H1 (cell line): ENCODE measurements around the gene FOXL1. TPM values are rescaled to one million over a fixed set of nuclear protein-coding genes. Genes with fewer than 3 reads are reported as not detected.

Experiments used
- CTCF ChIA-PET: fragments of 300-600 bp; sonication (Branson Sonifier 250); formaldehyde crosslinking; loops from one replicate; lab custom pipeline; 2021; ENCODE audit not compliant: partially characterized antibody; lab: Charles Lee
- POLR2A ChIA-PET: fragments of 300-600 bp; sonication (Branson Sonifier 250); formaldehyde crosslinking; loops from one replicate; lab custom pipeline; 2021; ENCODE audit warnings: inconsistent platforms; ENCODE audit not compliant: partially characterized antibody; lab: Charles Lee
- DNase-seq, 2 experiments: peaks; one replicate each; pipeline versions ENCODE4 v3.0.0 to v3.0.0-alpha.2; 2010 to 2022; ENCODE audit warnings: low spot score in 2 of 2, low read depth in 1 of 2, mixed read lengths in 1 of 2
- FAIRE-seq: peaks from 2 replicates; lab custom pipeline; 2011; peaks lifted over from hg19 to GRCh38; lab: Jason Lieb, UNC
- H2AFZ ChIP-seq: 2 replicates; pipeline ENCODE4 v1.8.1; 2012; ENCODE audit warnings: low read length, inconsistent platforms
- H2AK5ac ChIP-seq: 2 replicates; pipeline ENCODE4 v1.6.1; 2013; ENCODE audit warnings: low read depth, low read length
- H2BK120ac ChIP-seq: replicated peaks from 2 replicates; pipeline ENCODE3; 2013; ENCODE audit warnings: low read depth, low read length, inconsistent platforms
- H2BK12ac ChIP-seq: 2 replicates; pipeline ENCODE4 v1.6.1; 2013; ENCODE audit warnings: low read depth, low read length
- H2BK15ac ChIP-seq: 2 replicates; pipeline ENCODE4 v1.6.1; 2013; ENCODE audit warnings: low read length
- H2BK20ac ChIP-seq: 2 replicates; pipeline ENCODE4 v1.6.1; 2013; ENCODE audit warnings: low read length
- H2BK5ac ChIP-seq: 2 replicates; pipeline ENCODE4 v1.6.1; 2013; ENCODE audit warnings: low read depth, low read length
- H3K14ac ChIP-seq: 2 replicates; pipeline ENCODE4 v1.6.1; 2013; ENCODE audit warnings: inconsistent platforms; ENCODE audit not compliant: insufficient read length
- H3K18ac ChIP-seq: 2 replicates; pipeline ENCODE4 v1.6.1; 2013; ENCODE audit warnings: low read length; ENCODE audit errors: extremely low read depth
- H3K23ac ChIP-seq: 2 replicates; pipeline ENCODE4 v1.6.1; 2013; ENCODE audit warnings: inconsistent platforms; ENCODE audit not compliant: insufficient read length
- H3K23me2 ChIP-seq: 2 replicates; pipeline ENCODE4 v1.6.1; 2013; ENCODE audit warnings: low read depth, low read length
- H3K27ac ChIP-seq: 2 replicates; pipeline ENCODE4 v1.6.1; 2011; ENCODE audit warnings: low read depth, low read length, inconsistent platforms
- H3K27me3 ChIP-seq, 4 experiments: replicated peaks in 1 of 4; 1 replicate in 1 of 4; 2 replicates in 3 of 4; pipeline versions ENCODE4 v1.6.1 to v1.8.1; 2011 to 2013; ENCODE audit warnings: low read length in 3 of 4, mild to moderate bottlenecking in 3 of 4, inconsistent platforms in 2 of 4, mixed read lengths in 2 of 4, moderate library complexity in 1 of 4; ENCODE audit not compliant: control insufficient read depth in 3 of 4, insufficient read depth in 3 of 4; ENCODE audit errors: extremely low read depth in 1 of 4
- H3K36me3 ChIP-seq, 4 experiments: 2 replicates each; pipeline versions ENCODE4 v1.6.1 to v1.8.1; 2011 to 2013; ENCODE audit warnings: mild to moderate bottlenecking in 4 of 4, low read length in 3 of 4, moderate library complexity in 2 of 4, control low read depth in 1 of 4, inconsistent platforms in 1 of 4; ENCODE audit not compliant: insufficient read depth in 4 of 4, control insufficient read depth in 2 of 4
- H3K4ac ChIP-seq: replicated peaks from 2 replicates; pipeline ENCODE3; 2013; ENCODE audit warnings: low read length, low read depth, mixed read lengths, inconsistent platforms; ENCODE audit not compliant: insufficient read length
- H3K4me1 ChIP-seq, 4 experiments: replicated peaks in 1 of 4; 1 replicate in 1 of 4; 2 replicates in 3 of 4; pipeline versions ENCODE4 v1.6.1 to v1.8.1; 2011 to 2013; ENCODE audit warnings: low read length in 3 of 4, inconsistent platforms in 2 of 4, mixed read lengths in 1 of 4; ENCODE audit not compliant: insufficient read depth in 4 of 4, control insufficient read depth in 3 of 4
- H3K4me2 ChIP-seq, 2 experiments: 2 replicates each; pipeline versions ENCODE4 v1.6.1 to v1.8.1; 2011 to 2013; ENCODE audit warnings: low read depth in 2 of 2, low read length in 2 of 2, control low read depth in 1 of 2, inconsistent platforms in 1 of 2, mild to moderate bottlenecking in 1 of 2; ENCODE audit not compliant: insufficient read depth in 1 of 2
- H3K4me3 ChIP-seq, 4 experiments: fragments of 200-600, 300-600 bp in 1 of 4; sonication (generic), shearing (Covaris generic), sonication (Bioruptor Twin) in 1 of 4; 2 replicates each; pipeline versions ENCODE4 v1.5.1 to v1.8.1; 2011 to 2016; ENCODE audit warnings: low read length in 4 of 4, low read depth in 3 of 4, control low read depth in 2 of 4, inconsistent platforms in 2 of 4, mild to moderate bottlenecking in 2 of 4, mixed read lengths in 1 of 4, moderate library complexity in 1 of 4; ENCODE audit not compliant: insufficient read depth in 2 of 4; ENCODE audit errors: extremely low read depth in 1 of 4
- H3K56ac ChIP-seq: replicated peaks from 2 replicates; pipeline ENCODE3; 2013; ENCODE audit warnings: low read depth, mild to moderate bottlenecking, mixed read lengths, low read length, inconsistent platforms; ENCODE audit not compliant: insufficient read length
- H3K79me1 ChIP-seq: 2 replicates; pipeline ENCODE4 v1.6.1; 2013; ENCODE audit warnings: low read depth, low read length, control low read depth
- H3K79me2 ChIP-seq, 2 experiments: 2 replicates each; pipeline versions ENCODE4 v1.6.1 to v1.8.1; 2012 to 2013; ENCODE audit warnings: low read length in 2 of 2, mild to moderate bottlenecking in 2 of 2, inconsistent platforms in 1 of 2; ENCODE audit not compliant: insufficient read depth in 2 of 2, control insufficient read depth in 1 of 2
- H3K9ac ChIP-seq, 4 experiments: replicated peaks in 1 of 4; 1 replicate in 1 of 4; 2 replicates in 3 of 4; pipeline versions ENCODE4 v1.6.1 to v1.8.1; 2011 to 2013; ENCODE audit warnings: low read depth in 3 of 4, low read length in 3 of 4, control low read depth in 2 of 4, mild to moderate bottlenecking in 2 of 4, moderate library complexity in 2 of 4, inconsistent platforms in 1 of 4; ENCODE audit errors: extremely low read depth in 1 of 4
- H3K9me3 ChIP-seq, 2 experiments: 2 replicates each; pipeline versions ENCODE4 v1.6.1 to v1.8.1; 2012 to 2013; ENCODE audit warnings: mild to moderate bottlenecking in 2 of 2, moderate library complexity in 2 of 2, control low read depth in 1 of 2, inconsistent platforms in 1 of 2, low read depth in 1 of 2, low read length in 1 of 2, mixed read lengths in 1 of 2; ENCODE audit not compliant: insufficient read depth in 2 of 2
- H4K20me1 ChIP-seq, 2 experiments: replicated peaks in 1 of 2; 2 replicates each; pipeline versions ENCODE3 to v1.8.1; 2011 to 2013; ENCODE audit warnings: inconsistent platforms in 2 of 2, low read length in 2 of 2, mild to moderate bottlenecking in 1 of 2; ENCODE audit not compliant: insufficient read depth in 2 of 2, control insufficient read depth in 1 of 2
- H4K5ac ChIP-seq: 2 replicates; pipeline ENCODE4 v1.6.1; 2013; ENCODE audit warnings: low read length, low read depth, mixed read lengths, inconsistent platforms; ENCODE audit not compliant: insufficient read length
- H4K8ac ChIP-seq: 2 replicates; pipeline ENCODE4 v1.8.0; 2013; ENCODE audit warnings: mild to moderate bottlenecking, moderate library complexity, low read length, inconsistent platforms; ENCODE audit not compliant: insufficient read depth; ENCODE audit errors: extremely low read depth
- H4K91ac ChIP-seq: replicated peaks from 2 replicates; pipeline ENCODE3; 2013; ENCODE audit warnings: low read length, mixed read lengths, inconsistent platforms; ENCODE audit not compliant: insufficient read length
- EZH2 ChIP-seq: fragments of 200-600 bp; sonication (generic); IDR thresholded peaks from 2 replicates; pipeline ENCODE4 v1.7.1; 2012; ENCODE audit warnings: low read depth, mild to moderate bottlenecking, moderate library complexity, low read length, inconsistent platforms; ENCODE audit not compliant: severe bottlenecking
- SIX5 ChIP-seq: IDR thresholded peaks from 2 replicates; pipeline ENCODE4 v1.6.1; 2011; ENCODE audit warnings: mild to moderate bottlenecking, low read depth, low read length
- TBP ChIP-seq: IDR thresholded peaks from 2 replicates; pipeline ENCODE4 v1.6.1; 2011; ENCODE audit warnings: low read depth, low read length, improper control_type of control experiment
- WGBS, 2 experiments: shearing (Covaris generic) in 1 of 2; methylation state at CpG; one replicate each; pipeline versions ENCODE4 v1.1.6 to v1.1.7; 2013 to 2015; ENCODE audit warnings: low lambda C conversion rate in 2 of 2, mixed read lengths in 2 of 2, inconsistent platforms in 1 of 2, low coverage in 1 of 2, missing lambda C conversion rate in 1 of 2; ENCODE audit not compliant: insufficient replicate concordance in 2 of 2, insufficient coverage in 1 of 2, insufficient read length in 1 of 2; ENCODE audit errors: extremely low coverage in 1 of 2, missing lambda C conversion rate in 1 of 2; 5-methylcytosine and 5-hydroxymethylcytosine counted together
- polyA plus RNA-seq, 7 experiments: library from polyadenylated mRNA; depleted of rRNA in 3 of 7; stranded (reverse) in 5 of 7; unstranded in 2 of 7; fragments of >200 nt in 5 of 7; fragments of 200-250 nt in 2 of 7; gene quantifications; 1 replicate in 5 of 7; 2 replicates in 1 of 7; 4 replicates in 1 of 7; pipeline versions ENCODE4 v1.2.1 to v1.2.3, GENCODE V29; 2011 to 2013; ENCODE audit warnings: missing spikeins in 2 of 7, mixed read lengths in 2 of 7
- total RNA-seq: library from RNA; stranded (reverse); fragmentation: NEBNext Ultra II Directional; extraction: Animal tissue kit (Norgen Biotek cat#: 25700); gene quantifications from 2 replicates; pipeline ENCODE4 v1.2.1, GENCODE V29; 2021

FOXL1 gene
- total and polyA plus RNA-seq, 2 of the 8 experiments (the other 6 are each of a cell fraction or from before 2014, with no cell fraction given) = 0.03 TPM; not detected in 1

GRCh38 chr16:86538196-86538780, 40.1 kb upstream of the FOXL1 start:
- peaks cover 0 to 2% of the 10 kb centered on the region in 2 experiments for H4K20me1 ChIP-seq
- H3K27me3 ChIP-seq = no peaks in the 10 kb centered on the region
- POLR2A ChIA-PET = no interaction called here
- no peak overlapping the region for H3K4me2 ChIP-seq
- no peaks in the 10 kb centered on the region for H3K9me3 ChIP-seq
- H3K36me3 ChIP-seq = peaks cover 0 to 4% (median 3%) of the 10 kb centered on the region in 4 experiments; a peak in 5 of 8 replicates
- no peaks in the 10 kb centered on the region for H3K23me2 ChIP-seq
- no peak overlapping the region for H2BK15ac ChIP-seq
- no peak overlapping the region for H3K14ac ChIP-seq
- no peak overlapping the region for H3K4me3 ChIP-seq
- no peak overlapping the region for H3K4ac ChIP-seq
- no peak overlapping the region for H3K18ac ChIP-seq
- no peak overlapping the region for H2BK20ac ChIP-seq
- no peaks in the 10 kb centered on the region for H3K79me2 ChIP-seq
- no peak overlapping the region for H2AK5ac ChIP-seq
- H3K56ac ChIP-seq = no peak overlapping the region
- no peak for DNase-seq
- no peak overlapping the region for H4K5ac ChIP-seq
- no peaks in the 10 kb centered on the region for H3K4me1 ChIP-seq
- H2BK5ac ChIP-seq = no peak overlapping the region
- FAIRE-seq = no peak
- H4K91ac ChIP-seq = no peak overlapping the region
- CTCF ChIA-PET = interaction anchor here (1.6 kb wide), 1 partner anchor 10 kb away, joined by 4 read pairs; no protein-coding TSS in a partner anchor
- H4K8ac ChIP-seq = no peak overlapping the region
- H3K79me1 ChIP-seq = no peaks in the 10 kb centered on the region
- H3K27ac ChIP-seq = no peak overlapping the region
- no peak overlapping the region for H2AFZ ChIP-seq
- H2BK120ac ChIP-seq = no peak overlapping the region
- WGBS, 2 experiments = 94% methylated on average over 16 of the region's 17 CpGs; no CpG with 5 or more reads in 1 of the 2 experiments
- H2BK12ac ChIP-seq = no peak overlapping the region
- no peak overlapping the region for H3K23ac ChIP-seq
- H3K9ac ChIP-seq = no peak overlapping the region
- TF ChIP-seq EZH2 (no peak), SIX5 (no peak), TBP (no peak)
